ENCODE measurements around the gene CACNA1G. TPM values are rescaled to one million over a fixed set of nuclear protein-coding genes. Genes with fewer than 3 reads are reported as not detected.

The CACNA1G gene
- total RNA-seq, 1 donor from 2014 or later: 0.36 TPM

GRCh38 chr17:50548831-50549230, 11.7 kb upstream of the CACNA1G start:
- no peak for DNase-seq (ENCODE audit: low spot score)

- DNase-seq (ENCODE audit: low spot score): no peak
These were observed 11.1 kb upstream of the CACNA1G start for GRCh38 chr17:50549256-50549941.

- DNase-seq (ENCODE audit: low spot score): no peak
These were observed 10.5 kb upstream of the CACNA1G start for GRCh38 chr17:50549969-50550368.

- DNase-seq (ENCODE audit: low spot score): peak; percentile 83
These were observed 9.7 kb upstream of the CACNA1G start for GRCh38 chr17:50550661-50551432.

GRCh38 chr17:50551433-50551815, 9.1 kb upstream of the CACNA1G start:
- DNase-seq (ENCODE audit: low spot score): no peak

GRCh38 chr17:50551884-50552283, 8.6 kb upstream of the CACNA1G start:
- no peak for DNase-seq (ENCODE audit: low spot score)

GRCh38 chr17:50554201-50554600, 6.3 kb upstream of the CACNA1G start:
- no peak for DNase-seq (ENCODE audit: low spot score)

GRCh38 chr17:50556803-50557202, 3.7 kb upstream of the CACNA1G start:
- no peak for DNase-seq (ENCODE audit: low spot score)

- DNase-seq (ENCODE audit: low spot score): no peak
These were observed 2.9 kb upstream of the CACNA1G start for GRCh38 chr17:50557630-50558029.

- DNase-seq (ENCODE audit: low spot score): no peak
These were observed 2.4 kb upstream of the CACNA1G start for GRCh38 chr17:50558091-50558490.

- no peak for DNase-seq (ENCODE audit: low spot score)
These were observed 2.0 kb upstream of the CACNA1G start for GRCh38 chr17:50558581-50558940.

GRCh38 chr17:50558941-50559614, 1.4 kb upstream of the CACNA1G start:
- DNase-seq (ENCODE audit: low spot score): no peak

- no peak for DNase-seq (ENCODE audit: low spot score)
These were observed 786 bp upstream of the CACNA1G start for GRCh38 chr17:50559674-50560184.

GRCh38 chr17:50560931-50561745, 623 bp downstream of the CACNA1G start:
- no peak for DNase-seq (ENCODE audit: low spot score)

GRCh38 chr17:50561746-50562141, 1.2 kb downstream of the CACNA1G start:
- no peak for DNase-seq (ENCODE audit: low spot score)

- no peak for DNase-seq (ENCODE audit: low spot score)
These were observed 2.0 kb downstream of the CACNA1G start for GRCh38 chr17:50562242-50563091.

- no peak for DNase-seq (ENCODE audit: low spot score)
These were observed 2.6 kb downstream of the CACNA1G start for GRCh38 chr17:50563092-50563511.

- DNase-seq (ENCODE audit: low spot score): no peak
These were observed 4.4 kb downstream of the CACNA1G start for GRCh38 chr17:50564916-50565315.

GRCh38 chr17:50565402-50566350, 5.2 kb downstream of the CACNA1G start:
- DNase-seq (ENCODE audit: low spot score): no peak

GRCh38 chr17:50566886-50567285, 6.4 kb downstream of the CACNA1G start:
- no peak for DNase-seq (ENCODE audit: low spot score)
